ENCODE data around the gene SYTL3.

SYTL3 gene

DNA sequence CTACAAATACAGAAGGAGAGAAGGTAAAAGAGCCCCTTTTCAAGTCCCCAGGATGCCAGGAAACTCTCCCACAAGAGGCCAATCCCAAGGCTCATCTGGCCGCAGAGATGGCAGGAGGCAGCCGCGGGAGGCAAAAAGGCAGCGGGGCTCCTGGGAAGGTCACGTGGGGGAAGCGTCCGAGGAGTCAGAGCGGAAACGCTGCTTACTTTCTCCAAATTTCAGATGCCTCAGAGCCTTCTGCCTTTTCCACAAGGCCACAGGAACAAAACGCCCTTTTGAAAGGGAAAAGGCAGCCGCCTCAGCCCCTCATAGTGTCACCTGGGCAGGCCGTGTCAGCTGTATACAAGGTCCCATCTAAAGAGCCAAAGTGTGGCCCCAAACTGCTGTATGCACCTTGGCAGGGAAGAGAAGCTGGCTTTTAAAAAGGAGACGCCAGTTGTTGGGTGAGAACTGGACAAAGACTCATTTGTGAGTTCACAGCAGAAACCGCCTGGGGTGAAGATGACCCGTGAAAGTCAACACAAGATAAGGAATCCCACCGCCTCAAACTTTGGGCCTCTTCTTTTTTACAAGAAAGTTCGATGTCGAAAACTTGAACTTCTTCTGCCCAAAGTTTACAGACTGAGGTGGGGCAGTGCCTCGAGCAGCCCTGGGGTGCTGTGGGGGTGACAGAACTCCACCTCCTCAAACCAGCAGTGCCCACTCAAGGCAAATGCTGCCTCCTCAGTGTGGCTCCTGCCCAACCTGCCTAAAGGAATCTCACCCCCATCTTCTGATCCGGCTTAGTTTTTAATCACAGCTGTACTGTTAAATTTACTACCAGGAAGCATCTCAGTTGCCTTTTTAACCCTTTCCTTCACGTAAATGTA is 124.0 kb downstream of the SYTL3 start:
- no peak for DNase-seq (ENCODE audit: low spot score)
- in situ Hi-C loops (cut with MboI; ENCODE audit: low sequenced_read_pairs, unreplicated experiment), result no loop called here
- TF ChIP-seq, protein P1, sequence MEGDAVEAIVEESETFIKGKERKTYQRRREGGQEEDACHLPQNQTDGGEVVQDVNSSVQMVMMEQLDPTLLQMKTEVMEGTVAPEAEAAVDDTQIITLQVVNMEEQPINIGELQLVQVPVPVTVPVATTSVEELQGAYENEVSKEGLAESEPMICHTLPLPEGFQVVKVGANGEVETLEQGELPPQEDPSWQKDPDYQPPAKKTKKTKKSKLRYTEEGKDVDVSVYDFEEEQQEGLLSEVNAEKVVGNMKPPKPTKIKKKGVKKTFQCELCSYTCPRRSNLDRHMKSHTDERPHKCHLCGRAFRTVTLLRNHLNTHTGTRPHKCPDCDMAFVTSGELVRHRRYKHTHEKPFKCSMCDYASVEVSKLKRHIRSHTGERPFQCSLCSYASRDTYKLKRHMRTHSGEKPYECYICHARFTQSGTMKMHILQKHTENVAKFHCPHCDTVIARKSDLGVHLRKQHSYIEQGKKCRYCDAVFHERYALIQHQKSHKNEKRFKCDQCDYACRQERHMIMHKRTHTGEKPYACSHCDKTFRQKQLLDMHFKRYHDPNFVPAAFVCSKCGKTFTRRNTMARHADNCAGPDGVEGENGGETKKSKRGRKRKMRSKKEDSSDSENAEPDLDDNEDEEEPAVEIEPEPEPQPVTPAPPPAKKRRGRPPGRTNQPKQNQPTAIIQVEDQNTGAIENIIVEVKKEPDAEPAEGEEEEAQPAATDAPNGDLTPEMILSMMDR (IDR thresholded peaks at IDR 0.05; ENCODE audit: borderline replicate concordance, control extremely low read depth, extremely low read depth, insufficient read depth, missing control alignments), result no peak

- in situ Hi-C loops (cut with MboI; ENCODE audit: low sequenced_read_pairs, unreplicated experiment), result no loop called here
- DNase-seq (ENCODE audit: low spot score), result no peak
These were observed 125.0 kb downstream of the SYTL3 start for GRCh38 chr6:158774717-158775449.

GRCh38 chr6:158775832-158776231 is 126.0 kb downstream of the SYTL3 start:
- TF ChIP-seq, protein P1 (IDR thresholded peaks at IDR 0.05; ENCODE audit: borderline replicate concordance, control extremely low read depth, extremely low read depth, insufficient read depth, missing control alignments), result no peak
- in situ Hi-C loops (cut with MboI; ENCODE audit: low sequenced_read_pairs, unreplicated experiment), result no loop called here
- DNase-seq (ENCODE audit: low spot score), result no peak

More at GRCh38 chr6:158774717-158775449, 125.0 kb downstream of the SYTL3 start:
- TF ChIP-seq, protein P1 (IDR thresholded peaks at IDR 0.05; ENCODE audit: borderline replicate concordance, control extremely low read depth, extremely low read depth, insufficient read depth, missing control alignments), result no peak

DNA sequence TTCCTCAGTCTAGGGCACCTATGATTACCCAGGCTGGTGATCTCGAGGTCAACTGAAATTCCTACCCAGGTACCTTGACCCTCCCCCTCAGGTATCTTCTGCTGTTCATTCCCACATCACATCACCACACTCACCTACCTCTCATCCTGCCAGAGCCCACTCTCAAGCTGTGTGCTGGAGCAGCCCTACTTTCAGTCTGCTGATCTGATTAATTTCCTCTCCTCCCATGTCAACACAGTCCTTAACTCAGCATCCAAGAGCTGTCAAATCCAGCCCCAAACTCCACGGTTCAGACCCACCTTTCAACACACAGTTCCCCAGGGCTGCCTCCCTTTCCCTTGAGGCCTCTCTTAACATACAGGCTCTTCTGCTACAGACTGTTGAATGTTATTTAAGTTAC is 126.9 kb downstream of the SYTL3 start:
- in situ Hi-C loops (cut with MboI; ENCODE audit: low sequenced_read_pairs, unreplicated experiment), result no loop called here
- DNase-seq (ENCODE audit: low spot score), result no peak
- TF ChIP-seq, protein P1 (IDR thresholded peaks at IDR 0.05; ENCODE audit: borderline replicate concordance, control extremely low read depth, extremely low read depth, insufficient read depth, missing control alignments), result no peak

GRCh38 chr6:158777510-158777909 is 127.7 kb downstream of the SYTL3 start:
- TF ChIP-seq, protein P1 (IDR thresholded peaks at IDR 0.05; ENCODE audit: borderline replicate concordance, control extremely low read depth, extremely low read depth, insufficient read depth, missing control alignments), result no peak
- DNase-seq (ENCODE audit: low spot score), result no peak
- in situ Hi-C loops (cut with MboI; ENCODE audit: low sequenced_read_pairs, unreplicated experiment), result no loop called here

DNA sequence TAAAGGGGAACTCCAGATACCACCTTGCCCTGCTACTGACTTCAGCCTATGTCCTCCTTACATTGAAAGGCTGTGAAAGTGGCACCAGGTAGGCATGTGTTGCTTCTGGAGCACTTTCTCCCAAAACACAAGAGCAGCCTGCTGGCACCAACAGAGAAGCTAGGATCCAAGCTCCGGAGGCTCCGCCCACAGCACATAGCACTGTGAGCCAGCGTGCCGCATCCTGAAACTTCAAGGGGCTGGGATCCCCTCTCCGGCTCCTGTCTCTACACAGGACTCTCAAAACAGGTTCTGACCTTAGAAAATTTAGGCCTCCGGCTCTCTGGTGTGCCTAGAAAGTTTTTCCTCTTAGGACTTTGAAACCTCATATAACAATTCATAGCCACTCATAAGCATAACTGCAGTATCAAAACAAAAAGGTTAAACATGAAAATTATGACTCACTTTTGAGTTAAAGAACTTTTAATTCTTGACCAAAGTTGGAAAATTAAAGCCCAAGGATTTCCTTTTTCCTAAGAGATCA is 128.2 kb downstream of the SYTL3 start:
- DNase-seq (ENCODE audit: low spot score), result no peak
- TF ChIP-seq, protein P1 (IDR thresholded peaks at IDR 0.05; ENCODE audit: borderline replicate concordance, control extremely low read depth, extremely low read depth, insufficient read depth, missing control alignments), result no peak
- in situ Hi-C loops (cut with MboI; ENCODE audit: low sequenced_read_pairs, unreplicated experiment), result no loop called here

Data from GM13976 (cell line).